Pancreas (tissue), 10 donors: ENCODE measurements around the gene KCNH1. TPM values are rescaled to one million over a fixed set of nuclear protein-coding genes. Genes with fewer than 3 reads are reported as not detected.

Experiments
- ATAC-seq, 4 donors: fragments of 200-7000 bp; cut with Tn5 transposase; one replicate each; pipeline versions ENCODE4 v1.8.0 to v1.9.1; 2020; ENCODE audit warnings: mild to moderate bottlenecking in 4 of 4, moderate library complexity in 4 of 4
- DNase-seq, 6 donors: peaks; one replicate each; pipeline ENCODE4 v3.0.0-alpha.2; 2020
- FAIRE-seq: peaks from 2 replicates; lab custom pipeline; 2012; peaks lifted over from hg19 to GRCh38; lab: Jason Lieb, UNC
- H3K27ac ChIP-seq, 4 donors: fragments of 200-600 bp; sonication (generic); 1 replicate in 3 of 4; 2 replicates in 1 of 4; pipeline versions ENCODE4 v1.5.0 to v1.8.0; 2020
- H3K27me3 ChIP-seq, 4 donors: fragments of 200-600 bp; one replicate each; pipeline ENCODE4 v1.8.0; 2021
- H3K36me3 ChIP-seq, 3 donors: fragments of 200-600 bp; sonication (generic) in 1 of 3; one replicate each; pipeline versions ENCODE4 v1.5.0 to v1.8.0; 2020 to 2021
- H3K4me1 ChIP-seq, 3 donors: fragments of 200-600 bp; one replicate each; pipeline ENCODE4 v1.8.0; 2021
- H3K4me3 ChIP-seq, 4 donors: fragments of 200-600 bp; sonication (generic) in 2 of 4; one replicate each; pipeline versions ENCODE4 v1.5.0 to v1.8.0; 2020 to 2021
- H3K9me3 ChIP-seq, 4 donors: fragments of 200-600 bp; one replicate each; pipeline ENCODE4 v1.8.0; 2021
- CTCF ChIP-seq, 4 donors: fragments of 200-600 bp; sonication (generic) in 3 of 4; IDR thresholded peaks; one replicate each; pipeline versions ENCODE4 v1.5.0 to v1.8.0; 2021; ENCODE audit warnings: antibody characterized with exemption in 4 of 4
- WGBS, 2 donors: extraction: QIAGEN DNeasy Blood & Tissue Kit; methylation state at CpG; one replicate each; pipeline ENCODE4 v1.1.7; 2013; 5-methylcytosine and 5-hydroxymethylcytosine counted together
- intact Hi-C, 3 donors: fragments of 100-400 bp; cut with DNase I; formaldehyde crosslinking; loops; one replicate each; pipeline versions ENCODE4 v1.11.1 to v1.14.2; 2022
- polyA plus RNA-seq, 2 donors: library from polyadenylated mRNA; stranded (reverse); fragments of 200-250 nt; gene quantifications; one replicate each; pipeline ENCODE4 v1.2.3, GENCODE V29; 2013
- total RNA-seq, 6 donors: library from RNA; stranded (reverse); fragmentation: NEBNext Ultra II Directional in 4 of 6; extraction: Animal tissue kit (Norgen Biotek cat#: 25700) in 4 of 6; gene quantifications; one replicate each; pipeline versions ENCODE4 v1.2.1 to v1.2.4, GENCODE V29; 2021 to 2023
- donor health status: healthy with polysubstance abuse.
- donor health status: DM: no; HTN: no; CAD: no; lungs with moderate emphysema.
- donor health status: DM: no; HTN: no; CAD: no.
- donor health status: control.
- donor health status: control.
- donor health status: Bipolar disorder and iron deficiency.
- donor health status: DM: yes; HTN: yes; CAD: no.
- donor health status: DM: no; HTN: no; CAD: no.
- donor health status: DM: no; HTN: no; CAD: no.
- donor health status: DM: yes; HTN: yes; CAD: no.

Gene KCNH1
- total and polyA plus RNA-seq, 8 donors, result 0.24 to 0.61 (median 0.36) TPM

GRCh38 chr1:210700511-210700910 lies 433.4 kb downstream of the KCNH1 start:
- no peaks in the 10 kb centered on the region for H3K9me3 ChIP-seq
- intact Hi-C loops, result no loop called here
- 17 to 26% methylated on average over 2 of the region's 2 CpGs for WGBS, 2 donors
- ATAC-seq (no peak), FAIRE-seq (no peak), DNase-seq (no peak)
- no peaks in the 10 kb centered on the region for H3K36me3 ChIP-seq
- no peak overlapping the region for H3K4me3 ChIP-seq
- TF ChIP-seq CTCF (IDR thresholded peaks at IDR 0.05), result no peak
- no peaks in the 10 kb centered on the region for H3K4me1 ChIP-seq
- H3K27ac ChIP-seq, result no peak overlapping the region
- H3K27me3 ChIP-seq, result no peaks in the 10 kb centered on the region

GRCh38 chr1:210700083-210700482 lies 433.9 kb downstream of the KCNH1 start:
- DNase-seq (no peak), FAIRE-seq (no peak), ATAC-seq (no peak)
- Histone ChIP-seq H3K9me3 (no peaks in the 10 kb centered on the region), H3K4me3 (no peak overlapping the region), H3K36me3 (no peaks in the 10 kb centered on the region), H3K27me3 (no peaks in the 10 kb centered on the region), H3K27ac (no peak overlapping the region), H3K4me1 (no peaks in the 10 kb centered on the region)
- 51 to 83% methylated on average over 1 of the region's 1 CpG for WGBS, 2 donors
- intact Hi-C loops, result no loop called here
- TF ChIP-seq CTCF (IDR thresholded peaks at IDR 0.05), result no peak

GRCh38 chr1:210698661-210699060 lies 435.3 kb downstream of the KCNH1 start:
- no peak for DNase-seq
- Histone ChIP-seq H3K4me1 (no peaks in the 10 kb centered on the region), H3K27ac (no peak overlapping the region), H3K27me3 (no peaks in the 10 kb centered on the region), H3K9me3 (no peaks in the 10 kb centered on the region), H3K36me3 (no peaks in the 10 kb centered on the region), H3K4me3 (no peak overlapping the region)
- 90 to 91% methylated on average over 5 of the region's 5 CpGs for WGBS, 2 donors
- intact Hi-C loops, result no loop called here
- TF ChIP-seq CTCF (IDR thresholded peaks at IDR 0.05), result no peak
- no peak for ATAC-seq
- FAIRE-seq, result no peak

GRCh38 chr1:210697185-210697584 lies 436.8 kb downstream of the KCNH1 start:
- H3K27me3 ChIP-seq, result no peaks in the 10 kb centered on the region
- DNase-seq (no peak), FAIRE-seq (no peak), ATAC-seq (no peak)
- 79 to 81% methylated on average over 3 of the region's 3 CpGs for WGBS, 2 donors
- H3K4me3 ChIP-seq, result no peak overlapping the region
- no peak for TF ChIP-seq CTCF (IDR thresholded peaks at IDR 0.05)
- intact Hi-C loops, result no loop called here
- no peak overlapping the region for H3K27ac ChIP-seq
- no peaks in the 10 kb centered on the region for H3K36me3 ChIP-seq
- no peaks in the 10 kb centered on the region for H3K9me3 ChIP-seq
- H3K4me1 ChIP-seq, result no peaks in the 10 kb centered on the region

GRCh38 chr1:210696709-210697108 lies 437.2 kb downstream of the KCNH1 start:
- Histone ChIP-seq H3K9me3 (no peaks in the 10 kb centered on the region), H3K36me3 (no peaks in the 10 kb centered on the region), H3K4me3 (no peak overlapping the region), H3K27me3 (no peaks in the 10 kb centered on the region), H3K27ac (no peak overlapping the region), H3K4me1 (no peaks in the 10 kb centered on the region)
- TF ChIP-seq CTCF (IDR thresholded peaks at IDR 0.05), result no peak
- FAIRE-seq, result no peak
- intact Hi-C loops, result no loop called here
- 63 to 67% methylated on average over 1 of the region's 1 CpG for WGBS, 2 donors
- no peak for ATAC-seq
- DNase-seq, result no peak
